ENCODE results near the gene CHCHD6.

GRCh38 chr3:126836220-126836860 is 132.3 kb downstream of the CHCHD6 start:
- TF ChIP-seq CTCF (IDR thresholded peaks at IDR 0.05; ENCODE audit: borderline replicate concordance, extremely low read depth, low read length, poor library complexity, severe bottlenecking) = no peak
- TF ChIP-seq EZH2 (IDR thresholded peaks at IDR 0.05; ENCODE audit: borderline replicate concordance, low read depth, low read length, severe bottlenecking) = no peak

Data from DND-41 (cell line).